Chondrocyte (in vitro differentiated cells): ENCODE results near the gene PNPLA2. TPM values are rescaled to one million over a fixed set of nuclear protein-coding genes. Genes with fewer than 3 reads are reported as not detected.
A peak's percentile ranks its signal among the peaks of the same experiment; 100 is the strongest.

ENCODE experiments used
- DNase-seq: peaks from one replicate; pipeline ENCODE4 v3.0.0; 2021; ENCODE audit warnings: mixed read lengths, low spot score
- H3K27ac Mint-ChIP-seq: one replicate; pipeline ENCODE4 v1.8.0; 2021; ENCODE audit warnings: mild to moderate bottlenecking, moderate library complexity, mixed read lengths; ENCODE audit not compliant: unreplicated experiment
- H3K27me3 Mint-ChIP-seq: 2 replicates; pipeline ENCODE4 v1.8.0; 2021; ENCODE audit warnings: low read depth, mixed read lengths
- H3K36me3 Mint-ChIP-seq: 2 replicates; pipeline ENCODE4 v1.8.0; 2021; ENCODE audit warnings: low read depth, mixed read lengths
- H3K4me1 Mint-ChIP-seq: 2 replicates; pipeline ENCODE4 v1.8.0; 2021; ENCODE audit warnings: low read depth, mild to moderate bottlenecking, mixed read lengths
- H3K4me3 Mint-ChIP-seq: one replicate; pipeline ENCODE4 v1.8.0; 2021; ENCODE audit warnings: mild to moderate bottlenecking, moderate library complexity, mixed read lengths; ENCODE audit not compliant: unreplicated experiment
- H3K9me3 Mint-ChIP-seq: 2 replicates; pipeline ENCODE4 v1.8.0; 2021; ENCODE audit warnings: low read depth, mixed read lengths
- CTCF ChIP-seq: fragments of 200-600 bp; sonication (generic); IDR thresholded peaks from 2 replicates; pipeline ENCODE4 v1.5.0; 2021; ENCODE audit warnings: antibody characterized with exemption, mild to moderate bottlenecking, moderate library complexity
- total RNA-seq: library from RNA; stranded (reverse); gene quantifications from 3 replicates; pipeline ENCODE4 v1.2.1, GENCODE V29; 2021

Gene PNPLA2
- total RNA-seq, 1 donor from 2014 or later: 56.0 TPM

- TF ChIP-seq CTCF: no peak
- H3K27ac Mint-ChIP-seq: peak within 1 kb of the TSS; percentile 98
- no peak for DNase-seq
- H3K4me1 Mint-ChIP-seq: peaks cover 39% of the 10 kb centered on the region
- H3K9me3 Mint-ChIP-seq: no peaks in the 10 kb centered on the region
- H3K27me3 Mint-ChIP-seq: no peaks in the 10 kb centered on the region
- H3K36me3 Mint-ChIP-seq: peaks cover 16% of the 10 kb centered on the region
- peak within 1 kb of the TSS; percentile 85 for H3K4me3 Mint-ChIP-seq
Measured at GRCh38 chr11:809287-810039, 9.3 kb upstream of the PNPLA2 start, which contains the start of gene RPLP2. RPLP2 (plus strand) TSS chr11:809967; CDS start chr11:810235, 268 bp downstream.

- peak; percentile 47 for TF ChIP-seq CTCF
- H3K27ac Mint-ChIP-seq: peak overlapping the region; percentile 98
- H3K4me3 Mint-ChIP-seq: peak overlapping the region; percentile 85
- no peaks in the 10 kb centered on the region for H3K9me3 Mint-ChIP-seq
- H3K4me1 Mint-ChIP-seq: peaks cover 37% of the 10 kb centered on the region
- no peaks in the 10 kb centered on the region for H3K27me3 Mint-ChIP-seq
- no peak for DNase-seq
- peaks cover 16% of the 10 kb centered on the region for H3K36me3 Mint-ChIP-seq
Measured at GRCh38 chr11:810040-810567, 8.6 kb upstream of the PNPLA2 start.

- DNase-seq: no peak
- Mint-ChIP-seq H3K9me3 (no peaks in the 10 kb centered on the region), H3K27ac (peak overlapping the region; percentile 78), H3K36me3 (peaks cover 16% of the 10 kb centered on the region), H3K4me1 (peaks cover 33% of the 10 kb centered on the region), H3K27me3 (no peaks in the 10 kb centered on the region), H3K4me3 (peak overlapping the region; percentile 85)
- no peak for TF ChIP-seq CTCF
Measured at GRCh38 chr11:811446-812245, 7.1 kb upstream of the PNPLA2 start.

GRCh38 chr11:812390-812789, 6.3 kb upstream of the PNPLA2 start:
- peaks cover 16% of the 10 kb centered on the region for H3K36me3 Mint-ChIP-seq
- H3K27me3 Mint-ChIP-seq: no peaks in the 10 kb centered on the region
- H3K27ac Mint-ChIP-seq: no peak overlapping the region
- peaks cover 33% of the 10 kb centered on the region for H3K4me1 Mint-ChIP-seq
- no peak overlapping the region for H3K4me3 Mint-ChIP-seq
- no peaks in the 10 kb centered on the region for H3K9me3 Mint-ChIP-seq
- TF ChIP-seq CTCF: no peak
- no peak for DNase-seq

- Mint-ChIP-seq H3K27ac (no peak overlapping the region), H3K27me3 (no peaks in the 10 kb centered on the region), H3K4me3 (no peak overlapping the region), H3K36me3 (peaks cover 16% of the 10 kb centered on the region), H3K9me3 (no peaks in the 10 kb centered on the region), H3K4me1 (peaks cover 29% of the 10 kb centered on the region)
- TF ChIP-seq CTCF: no peak
- no peak for DNase-seq
Measured at GRCh38 chr11:813072-813455, 5.7 kb upstream of the PNPLA2 start.
